ENCODE data around the gene PRSS50. TPM values are rescaled to one million over a fixed set of nuclear protein-coding genes. Genes with fewer than 3 reads are reported as not detected.

The PRSS50 gene
- total and polyA plus RNA-seq, 8 donors: under 0.01 to 0.10 TPM; not detected in 6

- Histone ChIP-seq H3K4me3 (no peak overlapping the region), H3K27ac (no peak overlapping the region), H3K27me3 (peaks cover 0 to 27% (median 14%) of the 10 kb centered on the region in 3 donors), H3K9me3 (no peaks in the 10 kb centered on the region), H3K4me1 (peaks cover 0 to 6% (median 0%) of the 10 kb centered on the region in 4 donors), H3K36me3 (no peaks in the 10 kb centered on the region)
- WGBS, 5 donors: 87 to 95% (median 91%) methylated on average over 10 to 11 of the region's 11 CpGs
- intact Hi-C loops (cut with DNase I; ENCODE audit: low total_unique reads): no loop called here
- no peak for TF ChIP-seq POLR2AphosphoS5 (IDR thresholded peaks at IDR 0.05)
- TF ChIP-seq POLR2A (IDR thresholded peaks at IDR 0.05): no peak
- no peak for TF ChIP-seq EP300 (IDR thresholded peaks at IDR 0.05)
- TF ChIP-seq CTCF (IDR thresholded peaks at IDR 0.05): no peak
- peak in 1 of 2 donors; percentile 24 for DNase-seq
These were observed 2.0 kb downstream of the PRSS50 start for GRCh38 chr3:46715507-46716175.

- TF ChIP-seq CTCF (IDR thresholded peaks at IDR 0.05) (no peak), POLR2A (IDR thresholded peaks at IDR 0.05) (no peak), POLR2AphosphoS5 (IDR thresholded peaks at IDR 0.05) (no peak), EP300 (IDR thresholded peaks at IDR 0.05) (no peak)
- no peak overlapping the region for H3K4me3 ChIP-seq
- no peaks in the 10 kb centered on the region for H3K36me3 ChIP-seq
- peaks cover 0 to 27% (median 14%) of the 10 kb centered on the region in 3 donors for H3K27me3 ChIP-seq
- WGBS, 5 donors: 85 to 91% (median 89%) methylated on average over 10 of the region's 10 CpGs
- no peak overlapping the region for H3K27ac ChIP-seq
- intact Hi-C loops (cut with DNase I; ENCODE audit: low total_unique reads): no loop called here
- DNase-seq: no peak
- H3K9me3 ChIP-seq: no peaks in the 10 kb centered on the region
- H3K4me1 ChIP-seq: peaks cover 0 to 6% (median 0%) of the 10 kb centered on the region in 4 donors
These were observed 2.8 kb downstream of the PRSS50 start for GRCh38 chr3:46714728-46715506.

GRCh38 chr3:46713898-46714552 lies 3.6 kb downstream of the PRSS50 start:
- Histone ChIP-seq H3K4me1 (peaks cover 0 to 6% (median 0%) of the 10 kb centered on the region in 4 donors), H3K9me3 (no peaks in the 10 kb centered on the region), H3K4me3 (no peak overlapping the region), H3K36me3 (no peaks in the 10 kb centered on the region), H3K27me3 (peaks cover 0 to 21% (median 14%) of the 10 kb centered on the region in 3 donors), H3K27ac (no peak overlapping the region)
- peak in 1 of 2 donors; percentile 24 for DNase-seq
- WGBS, 5 donors: 69 to 84% (median 82%) methylated on average over 12 to 22 of the region's 22 CpGs
- TF ChIP-seq CTCF (IDR thresholded peaks at IDR 0.05) (no peak), EP300 (IDR thresholded peaks at IDR 0.05) (no peak), POLR2A (IDR thresholded peaks at IDR 0.05) (no peak), POLR2AphosphoS5 (IDR thresholded peaks at IDR 0.05) (no peak)
- intact Hi-C loops (cut with DNase I; ENCODE audit: low total_unique reads): no loop called here
